Thoracic aorta (tissue), 2 donors: ENCODE data around the gene SPAG17. TPM values are rescaled to one million over a fixed set of nuclear protein-coding genes. Genes with fewer than 3 reads are reported as not detected.

Experiments
- ATAC-seq: fragments of 150-250 bp; one replicate; pipeline ENCODE4 v1.8.0; 2017; ENCODE audit warnings: low read depth; ENCODE audit not compliant: insufficient number of reproducible peaks, low FRiP score
- DNase-seq: peaks from one replicate; pipeline ENCODE4 v3.0.0-alpha.2; 2020; ENCODE audit warnings: low spot score
- H3K27ac ChIP-seq, 2 donors: fragments of 200-600 bp; sonication (generic); 1 replicate in 1 of 2; 2 replicates in 1 of 2; pipeline ENCODE4 v1.5.1; 2016; ENCODE audit warnings: mild to moderate bottlenecking in 2 of 2, moderate library complexity in 2 of 2
- H3K27me3 ChIP-seq: fragments of 200-600 bp; sonication (generic); replicated peaks from 2 replicates; pipeline ENCODE4 v1.6.0; 2016; ENCODE audit warnings: mild to moderate bottlenecking; ENCODE audit not compliant: insufficient read depth
- H3K36me3 ChIP-seq: fragments of 200-600 bp; sonication (generic); one replicate; pipeline ENCODE4 v1.5.1; 2016
- H3K4me1 ChIP-seq, 2 donors: fragments of 200-600 bp; sonication (generic); 1 replicate in 1 of 2; 2 replicates in 1 of 2; pipeline versions ENCODE4 v1.5.1 to v1.6.0; 2016; ENCODE audit warnings: low read depth in 2 of 2, mild to moderate bottlenecking in 1 of 2; ENCODE audit not compliant: control insufficient read depth in 1 of 2
- H3K4me3 ChIP-seq: fragments of 200-600 bp; sonication (generic); 2 replicates; pipeline ENCODE4 v1.5.1; 2016; ENCODE audit warnings: mild to moderate bottlenecking
- H3K9me3 ChIP-seq: fragments of 200-600 bp; sonication (generic); 2 replicates; pipeline ENCODE4 v1.5.1; 2016
- total RNA-seq, 2 donors: library from RNA; depleted of rRNA; stranded (reverse); fragments of >200 nt; gene quantifications; one replicate each; pipeline versions ENCODE4 v1.1.0 to v1.2.3, GENCODE V29; 2016
- TF ChIP-seq, protein P1 (sequence below): fragments of 200-600 bp; sonication (generic); IDR thresholded peaks from one replicate; pipeline ENCODE4 v1.5.1; 2019; ENCODE audit warnings: antibody characterized with exemption

SPAG17 gene
- total RNA-seq, 2 donors from 2014 or later = not detected

DNA sequence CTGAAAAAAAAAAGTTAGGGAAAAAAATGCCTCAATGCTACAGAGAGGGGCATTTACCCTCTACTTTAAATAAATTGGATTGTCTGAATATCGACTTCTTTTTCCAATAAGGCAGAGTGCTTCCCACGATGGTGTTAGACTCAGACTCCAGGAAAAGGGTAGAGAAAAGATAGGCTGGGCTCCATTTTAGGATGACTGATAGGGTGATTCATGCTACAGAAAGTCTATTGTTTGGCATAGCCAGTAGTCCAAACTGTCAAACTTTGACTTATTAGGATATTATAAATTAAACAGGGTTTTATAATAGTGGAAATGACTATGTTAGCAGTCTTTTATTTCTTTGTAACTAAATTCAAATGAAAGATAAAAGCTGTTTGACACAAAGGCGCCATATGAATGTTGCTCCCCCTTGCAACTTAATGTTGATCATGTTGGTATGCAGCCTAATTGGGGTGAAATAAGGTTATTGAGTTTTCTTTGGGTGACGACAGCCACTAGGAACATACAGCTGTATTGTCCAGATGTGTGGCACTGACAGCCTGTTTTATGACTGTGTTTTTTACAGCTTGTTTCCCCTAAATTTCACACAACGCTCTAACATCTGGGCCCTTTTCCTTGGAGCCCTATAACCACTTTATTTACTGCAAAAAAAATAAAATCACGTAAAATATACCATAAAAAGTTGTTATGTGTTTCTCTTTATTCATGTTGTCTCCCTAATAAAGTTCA is 69.3 kb downstream of the SPAG17 start:
- DNase-seq = no peak
- no peaks in the 10 kb centered on the region for H3K4me1 ChIP-seq
- no peaks in the 10 kb centered on the region for H3K9me3 ChIP-seq
- ATAC-seq = no peak
- H3K27me3 ChIP-seq = no peaks in the 10 kb centered on the region
- TF ChIP-seq, protein P1, sequence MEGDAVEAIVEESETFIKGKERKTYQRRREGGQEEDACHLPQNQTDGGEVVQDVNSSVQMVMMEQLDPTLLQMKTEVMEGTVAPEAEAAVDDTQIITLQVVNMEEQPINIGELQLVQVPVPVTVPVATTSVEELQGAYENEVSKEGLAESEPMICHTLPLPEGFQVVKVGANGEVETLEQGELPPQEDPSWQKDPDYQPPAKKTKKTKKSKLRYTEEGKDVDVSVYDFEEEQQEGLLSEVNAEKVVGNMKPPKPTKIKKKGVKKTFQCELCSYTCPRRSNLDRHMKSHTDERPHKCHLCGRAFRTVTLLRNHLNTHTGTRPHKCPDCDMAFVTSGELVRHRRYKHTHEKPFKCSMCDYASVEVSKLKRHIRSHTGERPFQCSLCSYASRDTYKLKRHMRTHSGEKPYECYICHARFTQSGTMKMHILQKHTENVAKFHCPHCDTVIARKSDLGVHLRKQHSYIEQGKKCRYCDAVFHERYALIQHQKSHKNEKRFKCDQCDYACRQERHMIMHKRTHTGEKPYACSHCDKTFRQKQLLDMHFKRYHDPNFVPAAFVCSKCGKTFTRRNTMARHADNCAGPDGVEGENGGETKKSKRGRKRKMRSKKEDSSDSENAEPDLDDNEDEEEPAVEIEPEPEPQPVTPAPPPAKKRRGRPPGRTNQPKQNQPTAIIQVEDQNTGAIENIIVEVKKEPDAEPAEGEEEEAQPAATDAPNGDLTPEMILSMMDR = no peak
- H3K36me3 ChIP-seq = no peaks in the 10 kb centered on the region
- no peak overlapping the region for H3K27ac ChIP-seq
- no peak overlapping the region for H3K4me3 ChIP-seq

DNA sequence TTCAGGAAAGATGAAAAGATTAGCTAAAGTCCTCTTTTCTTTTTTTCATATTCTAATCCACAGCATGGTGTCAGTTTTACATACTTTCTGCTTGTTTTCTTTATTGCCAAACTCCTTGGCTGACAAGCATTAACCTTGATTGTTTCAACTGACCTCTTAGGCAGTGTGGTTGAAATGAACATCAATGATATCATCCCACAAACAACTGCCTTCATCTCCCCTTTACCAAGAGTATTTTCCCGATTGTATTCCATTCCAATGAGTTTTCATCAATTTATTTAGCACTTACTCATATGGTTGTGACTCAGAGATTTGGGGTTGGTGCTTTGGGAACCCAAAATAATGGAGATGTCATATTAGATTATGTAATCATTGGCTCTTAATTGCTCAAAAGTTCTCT is 71.8 kb downstream of the SPAG17 start:
- Histone ChIP-seq H3K36me3 (no peaks in the 10 kb centered on the region), H3K27me3 (no peaks in the 10 kb centered on the region), H3K27ac (no peak overlapping the region), H3K4me1 (no peaks in the 10 kb centered on the region), H3K9me3 (no peaks in the 10 kb centered on the region), H3K4me3 (no peak overlapping the region)
- ATAC-seq (no peak), DNase-seq (no peak)
- TF ChIP-seq, protein P1 = no peak

DNA sequence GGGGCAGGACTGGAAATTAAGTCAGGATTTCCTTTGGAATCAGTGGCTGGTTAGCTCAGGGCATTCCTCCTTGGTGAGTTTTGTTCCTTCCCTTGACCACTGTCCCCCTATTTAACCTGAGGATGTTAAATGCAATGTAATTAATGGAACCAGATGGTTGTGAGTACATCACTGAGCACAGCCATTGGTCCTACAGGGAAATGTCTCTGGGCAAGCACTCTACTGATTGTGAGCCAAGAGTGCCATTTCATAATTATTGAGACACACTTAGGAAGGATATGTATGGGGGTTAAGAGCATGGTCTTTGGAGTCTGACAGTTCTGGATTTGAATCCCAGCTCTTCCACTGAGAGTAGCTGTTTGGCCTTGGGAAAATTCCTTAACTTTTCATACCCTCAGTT is 74.4 kb downstream of the SPAG17 start:
- ATAC-seq = no peak
- Histone ChIP-seq H3K4me3 (no peak overlapping the region), H3K4me1 (no peaks in the 10 kb centered on the region), H3K9me3 (no peaks in the 10 kb centered on the region), H3K27me3 (no peaks in the 10 kb centered on the region), H3K27ac (no peak overlapping the region), H3K36me3 (no peaks in the 10 kb centered on the region)
- TF ChIP-seq, protein P1 = no peak
- no peak for DNase-seq

DNA sequence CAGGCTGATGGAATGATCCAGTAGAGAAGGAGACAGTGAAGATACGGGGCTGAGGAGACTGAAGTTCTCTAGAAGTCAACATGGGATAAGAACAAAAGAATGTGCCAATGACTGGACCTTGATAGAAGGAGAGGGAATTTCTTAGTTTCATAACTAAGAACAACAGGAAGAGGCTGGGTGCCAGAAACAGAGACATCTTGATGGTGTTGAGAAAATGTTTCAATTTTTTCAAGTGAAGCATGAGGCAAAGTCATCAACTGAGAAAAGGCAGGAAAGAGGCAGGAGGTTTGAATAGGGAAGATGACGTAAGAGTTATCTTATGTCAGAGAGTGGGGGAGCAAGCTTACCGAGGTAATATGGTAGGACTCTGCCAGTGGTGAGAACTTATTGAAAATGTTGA is 80.1 kb downstream of the SPAG17 start:
- no peak for DNase-seq
- Histone ChIP-seq H3K4me1 (no peaks in the 10 kb centered on the region), H3K4me3 (no peak overlapping the region), H3K27me3 (no peaks in the 10 kb centered on the region), H3K27ac (no peak overlapping the region), H3K36me3 (no peaks in the 10 kb centered on the region), H3K9me3 (no peaks in the 10 kb centered on the region)
- ATAC-seq = no peak
- TF ChIP-seq, protein P1 = no peak

GRCh38 chr1:118102445-118102844 is 82.6 kb downstream of the SPAG17 start:
- Histone ChIP-seq H3K4me1 (no peaks in the 10 kb centered on the region), H3K4me3 (no peak overlapping the region), H3K36me3 (no peaks in the 10 kb centered on the region), H3K27ac (no peak overlapping the region), H3K27me3 (no peaks in the 10 kb centered on the region), H3K9me3 (no peaks in the 10 kb centered on the region)
- no peak for DNase-seq
- TF ChIP-seq, protein P1 = no peak
- no peak for ATAC-seq
